ENCODE data around the gene CHCHD3. TPM values are rescaled to one million over a fixed set of nuclear protein-coding genes. Genes with fewer than 3 reads are reported as not detected.

The CHCHD3 gene
- total and polyA plus RNA-seq, 4 donors = 29.1 to 50.3 (median 36.0) TPM

- H3K4me3 ChIP-seq (ENCODE audit: low read length in 2 of 2) = no peak overlapping the region
- H3K27me3 ChIP-seq (ENCODE audit: control insufficient read depth in 1 of 2, insufficient read depth in 2 of 2, low read length in 1 of 2) = no peaks in the 10 kb centered on the region
- H3K4me1 ChIP-seq (ENCODE audit: control insufficient read depth in 1 of 2, insufficient read depth in 2 of 2, low read length in 2 of 2) = no peaks in the 10 kb centered on the region
- H3K27ac ChIP-seq (ENCODE audit: low read depth in 1 of 2, low read length in 2 of 2) = no peak overlapping the region
- 92 to 93% methylated on average over 2 of the region's 2 CpGs for WGBS, 2 donors
- no peak for DNase-seq
- no peak for ATAC-seq (ENCODE audit: low FRiP score)
- no peaks in the 10 kb centered on the region for H3K36me3 ChIP-seq (ENCODE audit: control insufficient read depth in 1 of 2, insufficient read depth in 2 of 2, low read length in 1 of 2)
- intact Hi-C loops (cut with DNase I) = no loop called here
- no peaks in the 10 kb centered on the region for H3K9me3 ChIP-seq (ENCODE audit: control insufficient read depth, low read length)
Observed at GRCh38 chr7:132953468-132953867, 128.4 kb downstream of the CHCHD3 start.

DNA sequence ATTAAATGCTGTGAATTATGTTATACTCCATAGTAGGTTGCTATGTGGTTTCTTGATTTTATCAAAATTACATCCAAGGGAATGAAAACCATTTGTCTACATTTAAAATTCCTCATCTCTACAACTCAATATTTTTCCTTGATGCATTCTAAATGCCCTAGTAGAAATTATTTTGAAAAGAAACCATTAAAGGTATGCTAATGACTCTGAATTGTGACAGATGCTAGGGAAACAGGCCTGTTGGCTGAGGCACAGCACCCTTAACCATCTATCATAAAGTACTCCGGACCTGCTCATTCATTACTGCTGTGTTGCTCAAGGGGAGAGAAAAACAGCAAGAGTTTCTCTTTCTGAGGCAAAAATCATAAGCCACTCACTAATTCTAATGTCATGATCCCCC is 131.2 kb downstream of the CHCHD3 start:
- no peak for DNase-seq
- H3K4me1 ChIP-seq (ENCODE audit: control insufficient read depth in 1 of 2, insufficient read depth in 2 of 2, low read length in 2 of 2) = no peaks in the 10 kb centered on the region
- H3K36me3 ChIP-seq (ENCODE audit: control insufficient read depth in 1 of 2, insufficient read depth in 2 of 2, low read length in 1 of 2) = no peaks in the 10 kb centered on the region
- ATAC-seq (ENCODE audit: low FRiP score) = no peak
- intact Hi-C loops (cut with DNase I) = no loop called here
- no peak overlapping the region for H3K4me3 ChIP-seq (ENCODE audit: low read length in 2 of 2)
- no peak overlapping the region for H3K27ac ChIP-seq (ENCODE audit: low read depth in 1 of 2, low read length in 2 of 2)
- H3K27me3 ChIP-seq (ENCODE audit: control insufficient read depth in 1 of 2, insufficient read depth in 2 of 2, low read length in 1 of 2) = no peaks in the 10 kb centered on the region
- H3K9me3 ChIP-seq (ENCODE audit: control insufficient read depth, low read length) = no peaks in the 10 kb centered on the region
- WGBS, 2 donors = 76 to 83% methylated on average over 1 of the region's 1 CpG

DNA sequence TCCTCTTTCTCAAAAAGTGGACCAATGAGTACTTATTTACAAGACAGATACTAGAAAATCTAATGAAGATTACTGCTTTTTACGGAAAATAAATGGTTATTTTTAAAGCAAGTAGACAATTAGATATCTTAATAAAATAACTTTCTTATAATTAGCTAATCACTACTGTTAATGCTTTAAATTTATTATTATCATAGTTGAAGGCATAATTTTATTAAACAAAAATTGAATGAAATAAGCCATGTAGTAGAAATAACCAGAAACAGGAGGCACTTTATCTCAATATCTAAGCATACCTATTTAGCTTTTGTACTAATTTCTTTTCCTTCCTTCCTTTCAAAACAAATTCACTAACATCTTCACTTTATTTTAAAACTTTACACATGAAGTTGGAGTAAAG is 134.9 kb downstream of the CHCHD3 start:
- H3K4me3 ChIP-seq (ENCODE audit: low read length in 2 of 2) = no peak overlapping the region
- 96% methylated on average over 1 of the region's 1 CpG for WGBS, 2 donors
- H3K27me3 ChIP-seq (ENCODE audit: control insufficient read depth in 1 of 2, insufficient read depth in 2 of 2, low read length in 1 of 2) = no peaks in the 10 kb centered on the region
- no peaks in the 10 kb centered on the region for H3K4me1 ChIP-seq (ENCODE audit: control insufficient read depth in 1 of 2, insufficient read depth in 2 of 2, low read length in 2 of 2)
- no peaks in the 10 kb centered on the region for H3K36me3 ChIP-seq (ENCODE audit: control insufficient read depth in 1 of 2, insufficient read depth in 2 of 2, low read length in 1 of 2)
- intact Hi-C loops (cut with DNase I) = no loop called here
- DNase-seq (no peak), ATAC-seq (ENCODE audit: low FRiP score) (no peak)
- H3K27ac ChIP-seq (ENCODE audit: low read depth in 1 of 2, low read length in 2 of 2) = no peak overlapping the region
- no peaks in the 10 kb centered on the region for H3K9me3 ChIP-seq (ENCODE audit: control insufficient read depth, low read length)

DNA sequence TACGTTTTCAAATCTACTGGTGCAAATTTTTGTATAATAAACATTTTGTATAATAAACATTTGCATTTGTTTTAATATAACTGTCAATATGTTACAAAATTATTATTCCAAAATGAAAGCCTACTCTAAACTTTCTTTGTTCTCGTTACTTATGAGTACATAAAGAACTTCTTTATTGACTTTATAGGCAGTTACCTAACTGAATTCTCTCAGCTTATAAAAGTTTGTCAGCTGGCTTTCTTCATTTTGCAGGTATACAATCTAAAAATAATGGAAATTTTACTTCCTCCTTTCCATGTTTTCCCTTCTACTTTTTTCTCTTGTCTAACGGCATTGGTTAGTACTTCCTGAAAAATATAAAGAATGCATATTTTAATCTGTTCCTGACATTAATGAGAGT is 137.1 kb downstream of the CHCHD3 start:
- no peak for ATAC-seq (ENCODE audit: low FRiP score)
- Histone ChIP-seq H3K9me3 (ENCODE audit: control insufficient read depth, low read length) (no peaks in the 10 kb centered on the region), H3K27ac (ENCODE audit: low read depth in 1 of 2, low read length in 2 of 2) (no peak overlapping the region), H3K27me3 (ENCODE audit: control insufficient read depth in 1 of 2, insufficient read depth in 2 of 2, low read length in 1 of 2) (no peaks in the 10 kb centered on the region), H3K36me3 (ENCODE audit: control insufficient read depth in 1 of 2, insufficient read depth in 2 of 2, low read length in 1 of 2) (no peaks in the 10 kb centered on the region), H3K4me1 (ENCODE audit: control insufficient read depth in 1 of 2, insufficient read depth in 2 of 2, low read length in 2 of 2) (no peaks in the 10 kb centered on the region), H3K4me3 (ENCODE audit: low read length in 2 of 2) (no peak overlapping the region)
- DNase-seq = no peak
- WGBS, 2 donors = 96 to 97% methylated on average over 3 of the region's 3 CpGs
- intact Hi-C loops (cut with DNase I) = no loop called here

- DNase-seq = no peak
- ATAC-seq (ENCODE audit: low FRiP score) = no peak
- Histone ChIP-seq H3K27ac (ENCODE audit: low read depth in 1 of 2, low read length in 2 of 2) (no peak overlapping the region), H3K27me3 (ENCODE audit: control insufficient read depth in 1 of 2, insufficient read depth in 2 of 2, low read length in 1 of 2) (no peaks in the 10 kb centered on the region), H3K4me1 (ENCODE audit: control insufficient read depth in 1 of 2, insufficient read depth in 2 of 2, low read length in 2 of 2) (no peaks in the 10 kb centered on the region), H3K36me3 (ENCODE audit: control insufficient read depth in 1 of 2, insufficient read depth in 2 of 2, low read length in 1 of 2) (no peaks in the 10 kb centered on the region), H3K9me3 (ENCODE audit: control insufficient read depth, low read length) (no peaks in the 10 kb centered on the region), H3K4me3 (ENCODE audit: low read length in 2 of 2) (no peak overlapping the region)
- intact Hi-C loops (cut with DNase I) = no loop called here
- 92 to 97% methylated on average over 1 of the region's 1 CpG for WGBS, 2 donors
Observed at GRCh38 chr7:132943645-132944044, 138.2 kb downstream of the CHCHD3 start.

DNA sequence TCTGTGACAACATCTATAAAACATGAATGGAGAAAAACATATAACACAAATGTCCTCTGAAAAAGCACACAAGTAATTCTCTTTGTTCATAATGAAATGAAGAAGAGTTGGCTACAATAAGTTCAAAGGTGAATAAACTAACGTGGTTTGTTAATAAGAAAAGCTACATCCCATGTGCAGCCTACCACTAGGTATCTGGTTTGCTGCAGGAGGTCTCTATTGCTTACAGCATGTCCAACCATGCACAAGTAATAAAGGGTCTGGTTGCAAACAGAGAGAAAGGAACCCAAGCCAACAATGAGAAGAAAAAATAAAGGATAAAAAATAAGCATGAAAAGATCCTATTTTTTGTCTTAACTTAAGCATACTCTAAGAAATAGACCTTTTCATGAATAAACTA is 139.2 kb downstream of the CHCHD3 start:
- DNase-seq (no peak), ATAC-seq (ENCODE audit: low FRiP score) (no peak)
- Histone ChIP-seq H3K4me3 (ENCODE audit: low read length in 2 of 2) (no peak overlapping the region), H3K27me3 (ENCODE audit: control insufficient read depth in 1 of 2, insufficient read depth in 2 of 2, low read length in 1 of 2) (no peaks in the 10 kb centered on the region), H3K9me3 (ENCODE audit: control insufficient read depth, low read length) (no peaks in the 10 kb centered on the region), H3K27ac (ENCODE audit: low read depth in 1 of 2, low read length in 2 of 2) (no peak overlapping the region), H3K4me1 (ENCODE audit: control insufficient read depth in 1 of 2, insufficient read depth in 2 of 2, low read length in 2 of 2) (no peaks in the 10 kb centered on the region), H3K36me3 (ENCODE audit: control insufficient read depth in 1 of 2, insufficient read depth in 2 of 2, low read length in 1 of 2) (no peaks in the 10 kb centered on the region)
- WGBS, 2 donors = 91 to 93% methylated on average over 1 of the region's 1 CpG
- intact Hi-C loops (cut with DNase I) = no loop called here

DNA sequence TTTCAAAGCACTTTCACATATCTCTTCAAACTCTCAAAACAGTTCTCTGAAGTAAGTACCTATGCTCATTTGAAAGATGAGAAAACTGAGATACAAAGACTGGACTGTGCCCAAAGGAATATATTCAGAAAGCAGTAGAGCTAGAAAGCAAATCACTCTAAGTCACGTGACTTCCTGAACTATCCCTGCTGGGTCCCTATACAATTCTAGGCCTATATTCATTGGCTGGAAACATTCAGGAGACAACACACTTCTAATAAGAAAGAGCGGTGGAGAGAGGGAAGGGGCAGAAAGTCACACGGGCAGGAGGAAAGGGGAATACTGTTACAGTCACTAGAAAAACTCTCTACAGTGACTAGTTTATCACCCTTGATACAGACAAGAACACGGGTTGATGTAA is 140.0 kb downstream of the CHCHD3 start:
- intact Hi-C loops (cut with DNase I) = no loop called here
- Histone ChIP-seq H3K36me3 (ENCODE audit: control insufficient read depth in 1 of 2, insufficient read depth in 2 of 2, low read length in 1 of 2) (no peaks in the 10 kb centered on the region), H3K27me3 (ENCODE audit: control insufficient read depth in 1 of 2, insufficient read depth in 2 of 2, low read length in 1 of 2) (no peaks in the 10 kb centered on the region), H3K9me3 (ENCODE audit: control insufficient read depth, low read length) (no peaks in the 10 kb centered on the region), H3K4me1 (ENCODE audit: control insufficient read depth in 1 of 2, insufficient read depth in 2 of 2, low read length in 2 of 2) (no peaks in the 10 kb centered on the region), H3K4me3 (ENCODE audit: low read length in 2 of 2) (no peak overlapping the region), H3K27ac (ENCODE audit: low read depth in 1 of 2, low read length in 2 of 2) (no peak overlapping the region)
- no peak for ATAC-seq (ENCODE audit: low FRiP score)
- 91 to 92% methylated on average over 4 of the region's 4 CpGs for WGBS, 2 donors
- DNase-seq = no peak

- ATAC-seq (ENCODE audit: low FRiP score) (no peak), DNase-seq (no peak)
- Histone ChIP-seq H3K4me1 (ENCODE audit: control insufficient read depth in 1 of 2, insufficient read depth in 2 of 2, low read length in 2 of 2) (no peaks in the 10 kb centered on the region), H3K9me3 (ENCODE audit: control insufficient read depth, low read length) (no peaks in the 10 kb centered on the region), H3K27ac (ENCODE audit: low read depth in 1 of 2, low read length in 2 of 2) (no peak overlapping the region), H3K4me3 (ENCODE audit: low read length in 2 of 2) (no peak overlapping the region), H3K36me3 (ENCODE audit: control insufficient read depth in 1 of 2, insufficient read depth in 2 of 2, low read length in 1 of 2) (no peaks in the 10 kb centered on the region), H3K27me3 (ENCODE audit: control insufficient read depth in 1 of 2, insufficient read depth in 2 of 2, low read length in 1 of 2) (no peaks in the 10 kb centered on the region)
- WGBS, 2 donors = 94 to 96% methylated on average over 4 of the region's 4 CpGs
- intact Hi-C loops (cut with DNase I) = no loop called here
Observed at GRCh38 chr7:132941428-132941827, 140.5 kb downstream of the CHCHD3 start.

DNA sequence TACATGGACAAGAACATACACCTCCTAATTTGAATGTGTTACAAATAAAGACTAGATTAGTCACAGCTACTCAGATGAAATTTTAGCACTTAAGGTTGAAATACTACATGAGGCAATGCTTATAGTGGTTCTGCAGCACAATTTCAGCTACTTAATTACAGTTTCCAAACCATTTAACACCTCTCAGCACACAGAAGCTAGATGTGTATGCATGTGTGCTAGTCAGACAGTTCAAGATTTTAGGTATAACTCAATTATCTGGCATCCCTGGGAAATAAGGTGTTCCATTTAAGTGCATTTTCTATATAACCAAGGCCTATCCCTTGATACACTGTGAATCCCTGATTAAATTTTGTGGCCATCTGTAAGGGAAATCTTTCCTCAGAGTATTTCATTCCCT is 141.8 kb downstream of the CHCHD3 start:
- no peaks in the 10 kb centered on the region for H3K4me1 ChIP-seq (ENCODE audit: control insufficient read depth in 1 of 2, insufficient read depth in 2 of 2, low read length in 2 of 2)
- no peak for DNase-seq
- ATAC-seq (ENCODE audit: low FRiP score) = no peak
- H3K4me3 ChIP-seq (ENCODE audit: low read length in 2 of 2) = no peak overlapping the region
- H3K27me3 ChIP-seq (ENCODE audit: control insufficient read depth in 1 of 2, insufficient read depth in 2 of 2, low read length in 1 of 2) = no peaks in the 10 kb centered on the region
- H3K9me3 ChIP-seq (ENCODE audit: control insufficient read depth, low read length) = no peaks in the 10 kb centered on the region
- H3K36me3 ChIP-seq (ENCODE audit: control insufficient read depth in 1 of 2, insufficient read depth in 2 of 2, low read length in 1 of 2) = peaks cover 0 to 4% of the 10 kb centered on the region in 2 donors
- intact Hi-C loops (cut with DNase I) = no loop called here
- no peak overlapping the region for H3K27ac ChIP-seq (ENCODE audit: low read depth in 1 of 2, low read length in 2 of 2)

Measured in aorta (tissue), 5 donors.